ENCODE data around the gene EGFR. TPM values are rescaled to one million over a fixed set of nuclear protein-coding genes. Genes with fewer than 3 reads are reported as not detected.

The EGFR gene
- total RNA-seq, 1 donor, result 98.9 TPM

DNA sequence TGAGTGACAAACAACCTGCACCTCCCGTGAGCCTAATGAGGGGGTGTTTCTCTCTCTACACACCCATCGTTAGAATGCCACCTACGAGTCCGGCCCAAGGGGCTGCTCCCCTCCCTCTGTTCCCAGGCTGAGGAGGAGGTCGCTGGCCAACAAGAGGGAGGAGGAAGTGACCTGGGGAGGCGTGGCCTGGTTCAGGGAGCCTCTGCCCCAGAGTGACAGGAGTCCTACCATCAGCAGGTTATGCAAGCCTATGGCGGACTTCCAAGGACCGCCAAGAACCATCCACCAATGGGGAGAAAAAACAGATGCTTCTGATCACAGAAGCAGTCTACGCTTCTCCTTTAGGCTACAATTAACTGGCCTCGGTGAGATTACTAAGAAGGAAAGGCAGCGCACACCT is 12.3 kb upstream of the EGFR start:
- no peak for DNase-seq (ENCODE audit: low read depth)
- TF ChIP-seq, protein P1, sequence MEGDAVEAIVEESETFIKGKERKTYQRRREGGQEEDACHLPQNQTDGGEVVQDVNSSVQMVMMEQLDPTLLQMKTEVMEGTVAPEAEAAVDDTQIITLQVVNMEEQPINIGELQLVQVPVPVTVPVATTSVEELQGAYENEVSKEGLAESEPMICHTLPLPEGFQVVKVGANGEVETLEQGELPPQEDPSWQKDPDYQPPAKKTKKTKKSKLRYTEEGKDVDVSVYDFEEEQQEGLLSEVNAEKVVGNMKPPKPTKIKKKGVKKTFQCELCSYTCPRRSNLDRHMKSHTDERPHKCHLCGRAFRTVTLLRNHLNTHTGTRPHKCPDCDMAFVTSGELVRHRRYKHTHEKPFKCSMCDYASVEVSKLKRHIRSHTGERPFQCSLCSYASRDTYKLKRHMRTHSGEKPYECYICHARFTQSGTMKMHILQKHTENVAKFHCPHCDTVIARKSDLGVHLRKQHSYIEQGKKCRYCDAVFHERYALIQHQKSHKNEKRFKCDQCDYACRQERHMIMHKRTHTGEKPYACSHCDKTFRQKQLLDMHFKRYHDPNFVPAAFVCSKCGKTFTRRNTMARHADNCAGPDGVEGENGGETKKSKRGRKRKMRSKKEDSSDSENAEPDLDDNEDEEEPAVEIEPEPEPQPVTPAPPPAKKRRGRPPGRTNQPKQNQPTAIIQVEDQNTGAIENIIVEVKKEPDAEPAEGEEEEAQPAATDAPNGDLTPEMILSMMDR (IDR thresholded peaks at IDR 0.05; ENCODE audit: insufficient read depth, low read depth, low read length), result no peak

DNA sequence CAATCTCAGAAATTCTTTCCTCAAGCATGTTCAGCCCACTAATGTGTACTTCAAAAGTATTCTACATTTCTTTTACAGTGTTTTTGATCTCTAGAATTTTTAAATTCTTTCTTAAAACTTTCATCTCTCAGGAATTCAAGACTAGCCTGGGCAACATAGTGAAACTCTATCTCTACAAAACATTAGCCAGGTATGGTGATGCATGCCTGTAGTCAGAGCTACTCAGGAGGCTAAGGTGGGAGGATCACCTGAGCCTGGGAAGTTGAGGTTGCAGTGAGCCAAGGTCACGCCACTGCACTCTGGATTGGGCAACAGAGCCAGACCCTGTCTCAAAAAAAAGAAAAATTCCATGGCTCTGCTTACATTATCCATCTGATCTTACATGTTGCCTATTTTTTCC is 5.0 kb upstream of the EGFR start:
- TF ChIP-seq, protein P1 (IDR thresholded peaks at IDR 0.05; ENCODE audit: insufficient read depth, low read depth, low read length), result no peak
- no peak for DNase-seq (ENCODE audit: low read depth)

More for the DNA sequence above, 12.3 kb upstream of the EGFR start:
- no peak overlapping the region for H3K4me3 ChIP-seq (ENCODE audit: low read depth, low read length)

DNA sequence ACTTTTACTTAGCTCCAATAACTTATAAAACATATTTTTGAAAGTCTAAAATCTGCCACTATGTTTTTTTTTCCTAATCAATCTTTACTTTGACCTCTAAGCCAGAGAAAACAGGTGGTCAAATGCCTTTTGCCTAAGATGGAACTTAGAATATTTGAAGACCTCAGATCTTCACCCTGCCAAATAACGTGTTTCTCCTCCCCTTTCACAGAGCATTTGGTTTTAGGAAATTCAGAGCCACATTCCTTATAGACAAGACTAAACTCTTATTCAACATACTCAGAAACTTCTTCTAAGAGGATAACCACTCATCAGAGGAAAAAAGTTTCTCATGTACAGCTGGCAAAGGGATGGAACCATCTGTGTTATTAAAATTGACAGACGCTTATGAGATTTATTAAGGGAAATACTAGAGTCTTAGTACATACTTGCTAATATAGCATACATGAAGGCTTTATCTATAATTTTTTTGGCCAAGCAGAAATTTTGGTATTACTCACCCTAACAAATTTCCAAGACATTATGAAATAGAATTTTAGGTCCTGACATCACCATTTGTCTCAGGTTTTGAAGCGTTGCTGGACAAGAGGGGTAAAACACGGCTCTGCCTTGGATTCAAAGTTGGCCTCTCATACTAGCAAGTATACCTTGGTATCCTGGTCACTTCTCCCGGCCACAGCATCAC is 2.6 kb upstream of the EGFR start:
- TF ChIP-seq, protein P1 (IDR thresholded peaks at IDR 0.05; ENCODE audit: insufficient read depth, low read depth, low read length), result no peak
- DNase-seq (ENCODE audit: low read depth), result no peak
- H3K4me3 ChIP-seq (ENCODE audit: low read depth, low read length), result no peak overlapping the region

More for the DNA sequence above, 5.0 kb upstream of the EGFR start:
- no peak overlapping the region for H3K4me3 ChIP-seq (ENCODE audit: low read depth, low read length)

DNA sequence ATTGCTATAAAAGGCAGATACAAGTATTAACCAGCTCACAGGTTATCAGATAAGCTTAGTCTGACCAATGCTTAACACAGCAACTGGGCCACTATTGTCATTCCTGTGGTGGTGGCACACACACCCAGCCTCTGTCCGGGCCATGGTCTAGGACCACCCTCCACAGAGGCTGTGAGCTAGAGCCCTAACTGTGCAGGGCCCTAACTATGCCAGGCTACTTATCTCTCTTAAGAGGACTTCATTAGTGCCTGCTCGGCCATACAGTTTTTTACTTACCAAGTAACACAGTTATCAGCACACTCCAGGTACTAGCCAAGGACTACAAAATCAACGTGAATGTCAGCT is 2.1 kb upstream of the EGFR start:
- no peak overlapping the region for H3K4me3 ChIP-seq (ENCODE audit: low read depth, low read length)
- no peak for DNase-seq (ENCODE audit: low read depth)
- TF ChIP-seq, protein P1 (IDR thresholded peaks at IDR 0.05; ENCODE audit: insufficient read depth, low read depth, low read length), result no peak

DNA sequence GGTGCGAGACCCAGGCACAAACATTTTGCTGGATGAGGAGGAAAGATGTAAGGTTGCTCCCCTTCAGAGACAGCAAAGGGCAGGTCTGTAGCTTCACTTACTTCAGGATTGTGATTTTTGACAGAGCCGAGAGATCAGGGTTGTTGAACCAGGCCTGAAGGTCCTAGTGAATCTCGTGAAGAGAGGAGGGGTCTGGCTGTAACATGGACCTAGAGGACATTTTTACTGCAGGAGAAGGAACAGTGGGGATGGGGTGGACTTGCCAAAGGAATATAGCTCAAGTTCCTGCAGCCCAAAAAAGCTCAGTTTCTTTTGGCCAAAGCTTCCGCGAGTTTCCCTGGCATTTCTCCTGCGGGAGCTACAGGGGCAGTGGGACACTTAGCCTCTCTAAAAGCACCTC is 976 bp upstream of the EGFR start:
- no peak for DNase-seq (ENCODE audit: low read depth)
- no peak overlapping the region for H3K4me3 ChIP-seq (ENCODE audit: low read depth, low read length)
- TF ChIP-seq, protein P1 (IDR thresholded peaks at IDR 0.05; ENCODE audit: insufficient read depth, low read depth, low read length), result no peak

DNA sequence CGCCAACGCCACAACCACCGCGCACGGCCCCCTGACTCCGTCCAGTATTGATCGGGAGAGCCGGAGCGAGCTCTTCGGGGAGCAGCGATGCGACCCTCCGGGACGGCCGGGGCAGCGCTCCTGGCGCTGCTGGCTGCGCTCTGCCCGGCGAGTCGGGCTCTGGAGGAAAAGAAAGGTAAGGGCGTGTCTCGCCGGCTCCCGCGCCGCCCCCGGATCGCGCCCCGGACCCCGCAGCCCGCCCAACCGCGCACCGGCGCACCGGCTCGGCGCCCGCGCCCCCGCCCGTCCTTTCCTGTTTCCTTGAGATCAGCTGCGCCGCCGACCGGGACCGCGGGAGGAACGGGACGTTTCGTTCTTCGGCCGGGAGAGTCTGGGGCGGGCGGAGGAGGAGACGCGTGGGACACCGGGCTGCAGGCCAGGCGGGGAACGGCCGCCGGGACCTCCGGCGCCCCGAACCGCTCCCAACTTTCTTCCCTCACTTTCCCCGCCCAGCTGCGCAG is 424 bp downstream of the EGFR start:
- DNase-seq (ENCODE audit: low read depth), result peak; percentile 60
- TF ChIP-seq, protein P1 (IDR thresholded peaks at IDR 0.05; ENCODE audit: insufficient read depth, low read depth, low read length), result no peak
- H3K4me3 ChIP-seq (ENCODE audit: low read depth, low read length), result peak overlapping the region; percentile 80

Measured in fibroblast of villous mesenchyme (primary cell).